GM23248 (cell line): Measurements from ENCODE around the gene NMT2. TPM values are rescaled to one million over a fixed set of nuclear protein-coding genes. Genes with fewer than 3 reads are reported as not detected.
"Not testable (repeated sequence)": the region's sequence is repeated elsewhere in the genome, so short reads cannot be mapped to it uniquely, and the experiment has no call there.

Source experiments
- DNase-seq: peaks from one replicate; pipeline ENCODE4 v3.0.0-alpha.2; 2015
- H2AFZ ChIP-seq: fragments of 200-600 bp; sonication (generic); 2 replicates; pipeline ENCODE4 v1.6.1; 2016; ENCODE audit warnings: antibody characterized with exemption
- H3F3A ChIP-seq: fragments of 200-600 bp; sonication (generic); 2 replicates; pipeline ENCODE4 v1.6.1; 2016; ENCODE audit warnings: mild to moderate bottlenecking, antibody characterized with exemption, mixed run types; ENCODE audit not compliant: insufficient read depth
- H3K27ac ChIP-seq: fragments of 200-600 bp; sonication (generic); 2 replicates; pipeline ENCODE4 v1.5.1; 2016; ENCODE audit warnings: mild to moderate bottlenecking
- H3K27me3 ChIP-seq: fragments of 200-600 bp; sonication (generic); replicated peaks from 2 replicates; pipeline ENCODE4 v1.6.1; 2016; ENCODE audit warnings: mild to moderate bottlenecking; ENCODE audit not compliant: insufficient read depth
- H3K36me3 ChIP-seq: fragments of 200-600 bp; sonication (generic); 2 replicates; pipeline ENCODE4 v1.6.1; 2016; ENCODE audit warnings: low read depth, mild to moderate bottlenecking
- H3K4me1 ChIP-seq: fragments of 200-600 bp; sonication (generic); 2 replicates; pipeline ENCODE4 v1.6.1; 2016; ENCODE audit warnings: mild to moderate bottlenecking; ENCODE audit not compliant: insufficient read depth
- H3K4me2 ChIP-seq: fragments of 200-600 bp; sonication (generic); one replicate; pipeline ENCODE4 v1.6.1; 2016; ENCODE audit warnings: mild to moderate bottlenecking; ENCODE audit not compliant: unreplicated experiment
- H3K4me3 ChIP-seq: fragments of 200-600 bp; sonication (generic); 2 replicates; pipeline ENCODE4 v1.5.1; 2016; ENCODE audit warnings: mild to moderate bottlenecking
- H3K79me2 ChIP-seq: fragments of 200-600 bp; sonication (generic); 2 replicates; pipeline ENCODE4 v1.6.1; 2016; ENCODE audit warnings: mild to moderate bottlenecking; ENCODE audit not compliant: insufficient read depth
- H3K9ac ChIP-seq: fragments of 200-600 bp; sonication (generic); 2 replicates; pipeline ENCODE4 v1.6.1; 2016; ENCODE audit warnings: mild to moderate bottlenecking
- H3K9me2 ChIP-seq: fragments of 200-600 bp; sonication (generic); 2 replicates; pipeline ENCODE4 v1.6.1; 2016; ENCODE audit warnings: mixed run types, mild to moderate bottlenecking, moderate library complexity; ENCODE audit not compliant: insufficient read depth
- H3K9me3 ChIP-seq: fragments of 200-600 bp; sonication (generic); one replicate; pipeline ENCODE4 v1.6.1; 2017; ENCODE audit warnings: low read depth
- H4K20me1 ChIP-seq: fragments of 200-600 bp; sonication (generic); 2 replicates; pipeline ENCODE4 v1.6.0; 2016; ENCODE audit not compliant: insufficient read depth
- EZH2 ChIP-seq: fragments of 200-600 bp; sonication (generic); IDR thresholded peaks from 2 replicates; pipeline ENCODE4 v1.6.1; 2018; ENCODE audit warnings: antibody characterized with exemption, mild to moderate bottlenecking; ENCODE audit not compliant: insufficient read depth, poor library complexity, severe bottlenecking
- EZH2phosphoT487 ChIP-seq: fragments of 200-600 bp; sonication (generic); IDR thresholded peaks from 2 replicates; pipeline ENCODE4 v1.6.1; 2018; ENCODE audit warnings: antibody characterized with exemption, moderate library complexity, mild to moderate bottlenecking, low read depth; ENCODE audit not compliant: insufficient read depth
- WGBS, 2 experiments: methylation state at CpG; one replicate each; pipeline ENCODE4 v1.1.6; 2015 to 2017; ENCODE audit warnings: low lambda C conversion rate in 2 of 2, low coverage in 1 of 2; ENCODE audit errors: missing lambda C conversion rate in 2 of 2; 5-methylcytosine and 5-hydroxymethylcytosine counted together
- in situ Hi-C: fragments of 300-500 bp; cut with MboI; formaldehyde crosslinking; loops from 2 replicates; pipeline ENCODE4 v1.15.0; 2020
- polyA plus RNA-seq: library from polyadenylated mRNA; unstranded; fragments of >200 nt; fragmentation: Nextera tagmentation; extraction: Ambion mirVana; gene quantifications from 2 replicates; pipeline ENCODE4 v1.2.1, GENCODE V29; 2016
- total RNA-seq: library from RNA; depleted of rRNA; stranded (reverse); fragments of >200 nt; shearing (Covaris generic); gene quantifications from 2 replicates; pipeline ENCODE4 v1.2.3, GENCODE V29; 2014

NMT2 gene
- total and polyA plus RNA-seq, 2 experiments from 2014 or later, result 26.3 to 35.9 TPM

GRCh38 chr10:15211464-15211979 lies 43.0 kb upstream of the NMT2 start:
- Histone ChIP-seq H3K27ac (peak overlapping the region; percentile 82), H4K20me1 (no peaks in the 10 kb centered on the region), H3K4me1 (peaks cover 15% of the 10 kb centered on the region), H3F3A (peaks cover 21% of the 10 kb centered on the region), H3K9me2 (no peaks in the 10 kb centered on the region), H3K36me3 (no peaks in the 10 kb centered on the region), H3K4me2 (peak overlapping the region; percentile 70), H3K9me3 (no peaks in the 10 kb centered on the region), H3K9ac (peak overlapping the region; percentile 30), H2AFZ (peak overlapping the region; percentile 48; the same call in 1 of the 2 replicates), H3K79me2 (no peaks in the 10 kb centered on the region), H3K27me3 (no peaks in the 10 kb centered on the region), H3K4me3 (no peak overlapping the region; the same call in 1 of the 2 replicates)
- TF ChIP-seq EZH2phosphoT487, result no peak
- no peak for TF ChIP-seq EZH2
- DNase-seq, result peak; percentile 91
- 40 to 42% methylated on average over 6 of the region's 6 CpGs for WGBS, 2 experiments
- in situ Hi-C loops, result no loop called here

DNA sequence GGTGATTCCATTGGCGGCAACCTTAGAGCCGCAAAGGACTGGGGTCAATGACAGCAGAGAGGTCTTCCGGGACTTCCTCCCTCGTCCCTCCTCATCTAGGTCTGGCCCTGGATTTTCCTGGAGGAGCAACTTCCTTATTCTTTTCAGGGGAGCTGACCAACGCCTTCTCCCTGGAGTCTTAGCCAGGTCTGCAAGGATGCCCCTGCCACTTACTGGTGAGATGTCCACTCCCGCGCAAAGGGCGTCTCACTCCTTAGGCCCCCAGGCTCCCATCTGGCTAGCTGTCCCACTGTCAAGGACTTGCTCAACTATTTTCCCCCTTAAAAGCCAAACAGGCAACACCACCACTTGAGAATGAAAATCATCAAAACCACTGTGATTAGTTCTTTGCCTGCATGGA lies 42.0 kb upstream of the NMT2 start:
- Histone ChIP-seq H3K4me2 (no peak overlapping the region), H3K9ac (no peak overlapping the region), H3K4me3 (no peak overlapping the region), H4K20me1 (no peaks in the 10 kb centered on the region), H3K9me3 (no peaks in the 10 kb centered on the region), H3K9me2 (no peaks in the 10 kb centered on the region), H3F3A (peaks cover 21% of the 10 kb centered on the region), H3K79me2 (no peaks in the 10 kb centered on the region), H3K36me3 (no peaks in the 10 kb centered on the region), H3K27ac (peak overlapping the region; percentile 82), H3K27me3 (no peaks in the 10 kb centered on the region), H2AFZ (no peak overlapping the region), H3K4me1 (peaks cover 15% of the 10 kb centered on the region)
- 96 to 98% methylated on average over 8 of the region's 8 CpGs for WGBS, 2 experiments
- in situ Hi-C loops, result no loop called here
- no peak for TF ChIP-seq EZH2phosphoT487
- TF ChIP-seq EZH2, result no peak
- no peak for DNase-seq

DNA sequence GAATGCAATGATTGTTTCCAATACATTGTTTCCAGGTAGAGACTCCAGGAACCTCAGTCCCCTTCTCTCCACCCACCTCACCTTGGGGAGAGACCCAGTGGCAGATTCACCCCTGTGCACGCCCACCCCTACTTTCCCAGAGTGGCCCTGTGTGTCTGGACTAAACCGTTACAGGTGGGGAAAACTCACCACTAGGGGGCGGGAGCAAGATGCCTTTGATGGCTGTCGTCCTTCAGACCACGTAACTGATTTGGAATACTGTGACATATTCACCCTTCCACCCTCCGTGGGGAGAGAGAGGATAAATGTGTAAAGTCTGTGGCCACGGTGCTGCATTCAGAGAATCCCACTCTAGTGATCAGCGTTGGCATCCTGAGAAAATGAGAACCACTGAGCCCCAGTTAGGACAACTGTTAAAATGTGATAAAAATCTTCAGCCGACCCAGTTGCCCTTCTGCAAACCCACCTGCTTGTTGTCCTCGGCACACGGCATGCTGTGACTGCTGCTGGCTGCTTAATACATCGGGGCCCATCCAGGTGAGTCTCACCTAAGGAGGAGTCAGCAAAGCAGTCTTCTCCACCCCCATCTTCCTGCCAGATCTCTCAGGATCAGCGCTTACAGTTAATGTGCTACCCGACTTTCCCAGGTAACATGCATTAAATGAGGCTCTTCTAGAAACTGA lies 41.5 kb upstream of the NMT2 start:
- DNase-seq, result peak; percentile 82
- in situ Hi-C loops, result no loop called here
- Histone ChIP-seq H2AFZ (0 out of 2 replicates have a peak overlapping the region, but pooled peaks have one; percentile 9), H3K9me3 (no peaks in the 10 kb centered on the region), H3K27me3 (no peaks in the 10 kb centered on the region), H3K79me2 (no peaks in the 10 kb centered on the region), H3K36me3 (no peaks in the 10 kb centered on the region), H3K9me2 (no peaks in the 10 kb centered on the region), H3K4me3 (no peak overlapping the region), H3K4me1 (peaks cover 15% of the 10 kb centered on the region), H3F3A (peaks cover 21% of the 10 kb centered on the region), H3K9ac (no peak overlapping the region), H3K27ac (no peak overlapping the region), H3K4me2 (no peak overlapping the region), H4K20me1 (no peaks in the 10 kb centered on the region)
- WGBS, 2 experiments, result 33 to 36% methylated on average over 14 of the region's 14 CpGs
- TF ChIP-seq EZH2phosphoT487 (no peak), EZH2 (no peak)

DNA sequence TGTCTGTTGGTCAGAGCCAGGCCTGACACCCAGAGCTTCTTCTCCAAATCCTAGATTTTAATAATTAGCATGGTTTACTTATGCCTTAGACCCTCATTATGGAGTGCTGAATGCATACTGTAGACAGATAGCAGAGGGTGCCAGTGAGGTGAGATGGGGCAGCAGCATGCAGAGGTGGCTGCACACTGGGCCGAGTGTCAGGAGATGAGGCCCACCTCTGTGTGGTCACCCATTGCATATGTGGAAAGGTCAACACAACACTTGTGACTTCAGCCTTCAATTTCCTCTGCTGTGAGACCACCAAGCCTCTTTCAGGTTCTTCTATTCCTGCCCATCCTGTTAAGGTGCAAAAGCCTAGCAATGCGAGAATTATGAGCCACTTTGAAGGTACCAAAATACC lies 39.7 kb upstream of the NMT2 start:
- Histone ChIP-seq H3K79me2 (no peaks in the 10 kb centered on the region), H3K36me3 (no peaks in the 10 kb centered on the region), H3K9me3 (no peaks in the 10 kb centered on the region), H3K4me3 (no peak overlapping the region), H3K9ac (no peak overlapping the region), H3K4me2 (no peak overlapping the region), H3F3A (peaks cover 23% of the 10 kb centered on the region), H3K27ac (no peak overlapping the region), H2AFZ (no peak overlapping the region), H3K4me1 (peaks cover 15% of the 10 kb centered on the region), H3K9me2 (no peaks in the 10 kb centered on the region), H4K20me1 (no peaks in the 10 kb centered on the region), H3K27me3 (no peaks in the 10 kb centered on the region)
- TF ChIP-seq EZH2phosphoT487 (no peak), EZH2 (no peak)
- no peak for DNase-seq
- in situ Hi-C loops, result no loop called here
- WGBS, 2 experiments, result 100% methylated on average over 2 of the region's 2 CpGs

DNA sequence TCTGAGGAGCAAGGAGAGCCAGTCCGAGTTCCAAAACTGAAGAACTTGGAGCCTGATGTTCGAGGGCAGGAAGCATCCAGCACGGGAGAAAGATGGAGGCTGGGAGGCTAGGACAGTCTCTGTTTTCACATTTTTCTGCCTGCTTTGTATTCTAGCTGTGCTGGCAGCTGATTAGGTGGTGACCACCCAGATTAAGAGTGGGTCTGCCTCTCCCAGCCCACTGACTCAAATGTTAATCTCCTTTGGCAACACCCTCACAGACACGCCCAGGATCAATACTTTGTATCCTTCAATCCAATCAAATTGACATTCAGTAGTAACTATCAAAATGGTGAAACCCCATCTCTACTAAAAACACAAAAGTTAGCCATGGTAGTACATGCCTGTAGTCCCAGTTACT lies 38.9 kb upstream of the NMT2 start:
- H3K9me2 ChIP-seq, H2AFZ ChIP-seq, H3K4me2 ChIP-seq, H3K27me3 ChIP-seq, H3K36me3 ChIP-seq, H3K4me3 ChIP-seq, H3K27ac ChIP-seq, H3K9ac ChIP-seq, in situ Hi-C loops, H4K20me1 ChIP-seq, H3K9me3 ChIP-seq, DNase-seq, H3K79me2 ChIP-seq: not testable (repeated sequence)
- peaks cover 26% of the 10 kb centered on the region for H3F3A ChIP-seq
- WGBS, 2 experiments, result 99% methylated on average over 4 of the region's 4 CpGs
- peaks cover 22% of the 10 kb centered on the region for H3K4me1 ChIP-seq
